Measurements from ENCODE around the gene UBE2O. TPM values are rescaled to one million over a fixed set of nuclear protein-coding genes. Genes with fewer than 3 reads are reported as not detected.

The UBE2O gene
- polyA plus RNA-seq, 1 donor = 21.0 TPM

DNA sequence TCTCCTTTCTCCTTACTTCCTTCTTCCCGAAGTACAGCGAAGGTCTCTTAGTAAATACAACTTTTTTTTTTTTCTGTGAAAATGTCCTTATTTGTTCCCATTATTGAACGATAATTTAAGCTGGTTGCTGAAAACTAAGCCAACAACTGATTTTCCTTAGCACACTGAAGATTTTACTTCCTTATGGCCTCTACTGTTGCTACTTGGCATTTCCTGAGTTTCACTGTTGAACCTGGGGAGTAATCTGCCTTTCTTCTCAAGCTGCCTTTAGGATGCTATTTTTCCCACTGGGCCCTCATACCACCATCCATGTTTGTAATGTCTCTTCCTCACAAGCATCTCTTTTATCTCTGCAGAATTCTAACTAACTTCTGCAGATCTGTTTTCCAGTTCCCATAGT is 26.1 kb downstream of the UBE2O start:
- Histone ChIP-seq H3K27ac (ENCODE audit: low read length) (no peak overlapping the region), H3K4me1 (ENCODE audit: control insufficient read depth, insufficient read depth, low read length) (no peaks in the 10 kb centered on the region), H3K9me3 (ENCODE audit: control insufficient read depth, low read depth, low read length) (no peaks in the 10 kb centered on the region), H3K27me3 (ENCODE audit: control insufficient read depth, insufficient read depth, low read length) (no peaks in the 10 kb centered on the region), H3K36me3 (ENCODE audit: control insufficient read depth, insufficient read depth, low read length) (peaks cover 1% of the 10 kb centered on the region), H3K4me3 (ENCODE audit: low read length) (no peak overlapping the region)
- WGBS (ENCODE audit: insufficient coverage, low lambda C conversion rate) = 100% methylated on average over 2 of the region's 3 CpGs
- no peak for DNase-seq

DNA sequence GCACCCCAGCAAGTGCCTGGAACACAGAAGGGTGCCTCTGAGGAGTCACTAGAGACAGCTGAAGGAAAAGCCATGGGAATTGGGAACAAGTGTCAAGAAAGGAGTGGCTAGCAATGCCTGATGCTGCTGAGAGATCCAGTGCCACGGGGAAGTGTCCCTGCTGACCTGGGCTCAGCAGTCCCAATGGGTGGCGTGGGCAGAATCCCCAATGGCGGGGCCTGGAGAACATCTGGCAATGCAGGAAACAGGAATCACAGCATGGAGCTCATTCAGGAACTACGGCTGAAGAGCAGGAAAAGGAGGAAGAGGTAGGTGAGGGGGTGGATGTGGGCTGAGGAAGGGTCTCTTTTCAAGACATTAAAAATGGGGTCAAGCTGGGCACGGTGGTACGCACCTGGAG is 30.1 kb downstream of the UBE2O start:
- DNase-seq = no peak
- no peak overlapping the region for H3K27ac ChIP-seq (ENCODE audit: low read length)
- peaks cover 4% of the 10 kb centered on the region for H3K36me3 ChIP-seq (ENCODE audit: control insufficient read depth, insufficient read depth, low read length)
- WGBS (ENCODE audit: insufficient coverage, low lambda C conversion rate) = no CpG with 5 or more reads among the region's 6 CpGs
- no peaks in the 10 kb centered on the region for H3K9me3 ChIP-seq (ENCODE audit: control insufficient read depth, low read depth, low read length)
- H3K27me3 ChIP-seq (ENCODE audit: control insufficient read depth, insufficient read depth, low read length) = no peaks in the 10 kb centered on the region
- no peaks in the 10 kb centered on the region for H3K4me1 ChIP-seq (ENCODE audit: control insufficient read depth, insufficient read depth, low read length)
- no peak overlapping the region for H3K4me3 ChIP-seq (ENCODE audit: low read length)

DNA sequence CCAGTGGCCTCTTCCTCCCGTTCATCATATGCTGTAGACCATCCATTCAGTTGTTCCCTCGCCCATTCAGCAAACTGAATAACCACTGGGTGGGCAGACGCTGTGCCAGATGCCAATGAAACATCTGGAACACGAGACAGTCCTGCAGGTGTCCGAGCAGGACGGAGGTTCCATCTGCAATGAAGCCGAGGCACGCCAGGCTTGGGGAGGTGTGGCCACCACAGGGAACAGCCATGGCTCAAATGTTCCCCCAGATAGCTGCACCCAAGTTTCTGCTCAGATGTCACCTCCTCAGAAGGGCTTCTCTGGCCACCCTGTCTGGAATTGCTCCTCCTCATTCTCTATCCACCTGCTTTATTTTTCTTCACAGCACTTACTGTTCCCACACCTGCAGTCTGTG is 30.5 kb downstream of the UBE2O start:
- no CpG with 5 or more reads among the region's 8 CpGs for WGBS (ENCODE audit: insufficient coverage, low lambda C conversion rate)
- Histone ChIP-seq H3K27ac (ENCODE audit: low read length) (no peak overlapping the region), H3K27me3 (ENCODE audit: control insufficient read depth, insufficient read depth, low read length) (no peaks in the 10 kb centered on the region), H3K4me1 (ENCODE audit: control insufficient read depth, insufficient read depth, low read length) (no peaks in the 10 kb centered on the region), H3K36me3 (ENCODE audit: control insufficient read depth, insufficient read depth, low read length) (peaks cover 4% of the 10 kb centered on the region), H3K9me3 (ENCODE audit: control insufficient read depth, low read depth, low read length) (no peaks in the 10 kb centered on the region), H3K4me3 (ENCODE audit: low read length) (no peak overlapping the region)
- DNase-seq = no peak

DNA sequence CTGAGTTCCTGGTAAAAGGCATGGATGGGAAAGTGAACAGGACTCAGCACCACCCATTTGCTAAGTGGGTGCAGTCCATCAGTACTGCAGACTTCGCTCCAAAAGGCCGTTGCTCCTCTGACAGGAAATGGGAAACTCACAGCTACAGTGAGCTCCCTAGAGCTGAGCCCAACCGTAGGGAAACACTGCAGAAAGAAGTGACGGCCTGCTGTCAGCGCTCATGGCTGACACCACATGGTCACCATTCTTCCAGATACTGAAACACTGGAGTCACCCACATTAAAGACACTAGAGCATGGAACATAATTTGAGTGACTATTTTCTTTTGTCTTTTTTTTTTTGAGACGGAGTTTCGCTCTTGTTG is 31.9 kb downstream of the UBE2O start:
- no peaks in the 10 kb centered on the region for H3K27me3 ChIP-seq (ENCODE audit: control insufficient read depth, insufficient read depth, low read length)
- H3K4me3 ChIP-seq (ENCODE audit: low read length) = no peak overlapping the region
- H3K27ac ChIP-seq (ENCODE audit: low read length) = no peak overlapping the region
- peaks cover 8% of the 10 kb centered on the region for H3K36me3 ChIP-seq (ENCODE audit: control insufficient read depth, insufficient read depth, low read length)
- no peaks in the 10 kb centered on the region for H3K9me3 ChIP-seq (ENCODE audit: control insufficient read depth, low read depth, low read length)
- no peaks in the 10 kb centered on the region for H3K4me1 ChIP-seq (ENCODE audit: control insufficient read depth, insufficient read depth, low read length)
- WGBS (ENCODE audit: insufficient coverage, low lambda C conversion rate) = no CpG with 5 or more reads among the region's 7 CpGs
- no peak for DNase-seq

DNA sequence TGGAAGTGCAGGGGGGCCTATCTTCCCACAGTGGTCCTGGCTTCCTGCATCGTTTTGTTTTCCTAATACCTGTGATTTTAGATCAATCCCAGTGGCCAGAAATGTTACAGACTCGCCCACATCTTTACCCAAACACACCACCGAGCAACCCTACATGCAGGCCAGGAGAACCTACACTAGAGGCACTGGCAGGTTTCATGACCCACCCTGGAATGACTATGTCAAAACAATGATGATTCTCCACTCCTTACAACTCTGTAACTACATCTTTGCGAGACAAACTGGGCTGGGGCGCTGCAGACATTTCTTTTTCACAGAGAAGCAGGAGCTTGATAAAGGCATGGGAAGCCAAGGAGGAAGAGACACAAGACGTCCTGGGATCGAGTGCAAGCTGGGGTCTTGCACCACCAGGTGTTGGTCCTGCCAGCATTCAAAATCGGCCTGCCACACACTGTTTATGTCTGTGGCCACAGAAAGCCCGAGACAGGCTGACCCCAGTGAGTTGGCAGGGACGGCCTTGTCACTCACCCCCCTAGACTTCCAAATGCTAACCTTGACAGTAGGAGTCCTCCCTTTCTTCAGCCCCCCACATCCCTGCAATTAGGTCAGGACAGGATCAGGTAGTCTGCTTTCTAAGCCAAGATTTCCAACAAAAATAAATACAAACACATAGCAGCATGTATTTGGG is 32.5 kb downstream of the UBE2O start:
- WGBS (ENCODE audit: insufficient coverage, low lambda C conversion rate) = no CpG with 5 or more reads among the region's 10 CpGs
- peaks cover 8% of the 10 kb centered on the region for H3K36me3 ChIP-seq (ENCODE audit: control insufficient read depth, insufficient read depth, low read length)
- H3K27ac ChIP-seq (ENCODE audit: low read length) = no peak overlapping the region
- no peaks in the 10 kb centered on the region for H3K9me3 ChIP-seq (ENCODE audit: control insufficient read depth, low read depth, low read length)
- DNase-seq = no peak
- no peak overlapping the region for H3K4me3 ChIP-seq (ENCODE audit: low read length)
- no peaks in the 10 kb centered on the region for H3K4me1 ChIP-seq (ENCODE audit: control insufficient read depth, insufficient read depth, low read length)
- no peaks in the 10 kb centered on the region for H3K27me3 ChIP-seq (ENCODE audit: control insufficient read depth, insufficient read depth, low read length)

DNA sequence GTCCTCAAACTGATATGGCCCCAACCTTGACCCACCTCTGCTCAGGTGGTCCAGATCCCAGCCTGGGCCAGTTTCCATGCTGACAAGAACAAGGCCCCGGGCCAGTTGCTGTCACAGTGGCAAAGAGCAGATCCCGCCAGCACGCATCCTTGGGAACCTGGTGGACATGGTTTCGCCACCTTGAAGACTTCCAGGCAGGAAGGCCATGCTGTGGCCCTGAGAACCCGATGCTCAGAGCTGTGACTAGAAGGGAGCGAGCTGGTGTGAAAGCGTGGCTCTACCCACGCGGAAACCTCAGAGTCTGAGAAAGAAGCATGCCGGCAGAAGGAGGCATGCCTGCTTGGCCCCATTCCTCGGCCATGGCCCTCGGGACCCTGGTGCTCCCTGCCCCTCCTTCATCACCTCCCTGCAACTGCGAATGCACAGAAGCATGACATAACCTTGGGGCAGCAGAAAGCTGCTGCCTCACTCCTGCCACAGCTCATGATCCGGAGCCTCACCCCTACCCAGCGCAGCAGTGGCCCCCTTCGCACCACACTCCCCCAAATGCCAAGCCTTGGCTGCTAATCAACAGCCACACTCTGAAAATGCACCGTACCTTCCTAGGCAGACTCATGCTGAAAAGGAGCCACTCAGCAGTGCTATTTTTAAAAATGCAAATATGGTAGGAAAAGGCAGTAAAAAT is 33.2 kb downstream of the UBE2O start:
- Histone ChIP-seq H3K27me3 (ENCODE audit: control insufficient read depth, insufficient read depth, low read length) (no peaks in the 10 kb centered on the region), H3K9me3 (ENCODE audit: control insufficient read depth, low read depth, low read length) (no peaks in the 10 kb centered on the region), H3K27ac (ENCODE audit: low read length) (no peak overlapping the region), H3K4me1 (ENCODE audit: control insufficient read depth, insufficient read depth, low read length) (no peaks in the 10 kb centered on the region), H3K36me3 (ENCODE audit: control insufficient read depth, insufficient read depth, low read length) (peaks cover 8% of the 10 kb centered on the region), H3K4me3 (ENCODE audit: low read length) (no peak overlapping the region)
- WGBS (ENCODE audit: insufficient coverage, low lambda C conversion rate) = no CpG with 5 or more reads among the region's 17 CpGs
- no peak for DNase-seq

DNA sequence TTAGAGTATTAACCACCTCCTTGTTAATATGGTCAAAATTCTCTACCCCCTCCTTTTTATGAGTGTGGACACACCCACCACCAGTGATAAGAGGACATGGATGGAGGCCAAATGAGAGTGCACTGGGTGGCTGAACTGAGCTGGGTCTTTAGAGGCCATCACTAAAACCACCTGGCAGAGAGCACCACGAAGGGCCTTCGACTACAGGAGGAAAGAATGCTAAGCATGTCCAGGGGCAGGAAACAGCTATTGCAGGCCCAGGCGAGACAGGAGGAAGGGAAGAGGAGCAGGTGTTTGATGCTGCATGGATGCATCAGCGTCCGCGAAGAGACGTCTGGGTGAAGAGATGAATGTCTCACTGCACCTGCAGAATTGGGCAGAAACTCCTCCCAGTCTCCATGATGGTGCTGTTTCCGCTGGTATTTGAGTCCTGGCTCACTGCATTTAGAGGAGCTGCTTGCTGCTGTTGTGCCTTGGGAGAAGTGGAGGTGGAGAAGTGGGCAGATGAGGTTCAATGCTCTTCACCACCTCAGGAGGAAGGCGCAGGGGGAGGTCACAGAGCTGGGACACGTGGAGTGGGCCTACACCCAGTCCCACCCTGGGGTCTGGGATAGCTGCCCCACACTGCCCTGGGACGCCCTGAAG is 35.3 kb downstream of the UBE2O start:
- WGBS (ENCODE audit: insufficient coverage, low lambda C conversion rate) = no CpG with 5 or more reads among the region's 11 CpGs
- H3K27ac ChIP-seq (ENCODE audit: low read length) = no peak overlapping the region
- H3K9me3 ChIP-seq (ENCODE audit: control insufficient read depth, low read depth, low read length) = no peaks in the 10 kb centered on the region
- DNase-seq = no peak
- no peaks in the 10 kb centered on the region for H3K27me3 ChIP-seq (ENCODE audit: control insufficient read depth, insufficient read depth, low read length)
- no peak overlapping the region for H3K4me3 ChIP-seq (ENCODE audit: low read length)
- H3K4me1 ChIP-seq (ENCODE audit: control insufficient read depth, insufficient read depth, low read length) = no peaks in the 10 kb centered on the region
- peaks cover 10% of the 10 kb centered on the region for H3K36me3 ChIP-seq (ENCODE audit: control insufficient read depth, insufficient read depth, low read length)

DNA sequence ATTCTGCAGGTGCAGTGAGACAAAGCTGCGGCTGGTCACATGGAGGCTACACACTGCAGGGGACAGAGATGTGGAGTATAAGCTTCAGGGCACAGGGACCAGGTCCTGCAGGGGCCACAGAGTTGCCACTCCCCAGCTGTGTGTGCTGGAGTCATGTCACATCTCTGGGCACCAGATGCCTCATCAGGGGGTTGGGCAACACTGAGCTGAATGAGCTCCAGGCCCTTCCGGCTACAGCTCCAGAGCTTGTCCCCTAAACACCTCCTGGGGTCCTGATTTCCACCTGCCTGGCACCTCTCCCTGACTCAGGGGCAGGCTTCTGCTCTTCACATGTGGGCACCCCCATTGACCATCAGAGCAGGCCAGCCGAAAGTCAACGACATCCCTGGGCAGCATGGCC is 36.1 kb downstream of the UBE2O start:
- Histone ChIP-seq H3K27me3 (ENCODE audit: control insufficient read depth, insufficient read depth, low read length) (no peaks in the 10 kb centered on the region), H3K36me3 (ENCODE audit: control insufficient read depth, insufficient read depth, low read length) (peaks cover 11% of the 10 kb centered on the region), H3K4me3 (ENCODE audit: low read length) (no peak overlapping the region), H3K4me1 (ENCODE audit: control insufficient read depth, insufficient read depth, low read length) (no peaks in the 10 kb centered on the region), H3K9me3 (ENCODE audit: control insufficient read depth, low read depth, low read length) (no peaks in the 10 kb centered on the region), H3K27ac (ENCODE audit: low read length) (no peak overlapping the region)
- no peak for DNase-seq
- no CpG with 5 or more reads among the region's 4 CpGs for WGBS (ENCODE audit: insufficient coverage, low lambda C conversion rate)

DNA sequence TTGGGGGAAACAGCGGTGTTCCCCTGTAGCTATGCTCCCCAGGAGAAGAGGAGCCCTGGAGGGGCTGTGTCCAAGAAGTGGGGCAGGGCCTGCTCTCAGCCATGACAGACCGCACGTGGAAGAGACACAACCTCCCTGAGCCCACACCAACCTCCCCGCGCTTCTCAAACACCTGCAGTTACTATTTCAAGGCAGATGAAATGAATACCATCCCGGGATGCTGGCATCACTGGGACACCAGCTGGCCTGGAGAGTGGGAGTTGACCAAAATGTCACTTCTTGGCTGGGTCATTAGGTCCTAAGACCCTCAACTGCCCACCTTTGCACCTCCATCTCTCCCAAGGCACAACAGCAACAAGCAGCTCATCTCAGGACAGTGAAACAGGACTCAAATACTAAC is 36.5 kb downstream of the UBE2O start:
- H3K4me1 ChIP-seq (ENCODE audit: control insufficient read depth, insufficient read depth, low read length) = no peaks in the 10 kb centered on the region

DNA sequence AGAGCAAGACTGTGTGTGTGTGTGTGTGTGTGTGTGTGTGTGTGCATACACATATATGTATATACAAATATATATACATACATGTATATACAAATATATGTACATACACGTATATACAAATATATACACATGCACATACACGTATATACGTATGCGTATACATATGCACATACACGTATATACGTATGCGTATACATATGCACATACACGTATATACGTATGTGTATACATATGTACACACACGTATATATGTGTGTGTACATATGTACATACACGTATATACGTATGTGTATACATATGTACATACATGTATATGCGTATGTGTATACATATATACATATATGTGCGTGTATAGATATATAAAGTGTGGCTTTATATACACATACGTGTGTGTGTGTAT is 37.2 kb downstream of the UBE2O start:
- Histone ChIP-seq H3K27ac (ENCODE audit: low read length) (no peak overlapping the region), H3K27me3 (ENCODE audit: control insufficient read depth, insufficient read depth, low read length) (no peaks in the 10 kb centered on the region), H3K4me1 (ENCODE audit: control insufficient read depth, insufficient read depth, low read length) (no peaks in the 10 kb centered on the region), H3K9me3 (ENCODE audit: control insufficient read depth, low read depth, low read length) (no peaks in the 10 kb centered on the region), H3K36me3 (ENCODE audit: control insufficient read depth, insufficient read depth, low read length) (peaks cover 15% of the 10 kb centered on the region), H3K4me3 (ENCODE audit: low read length) (no peak overlapping the region)
- no peak for DNase-seq
- WGBS (ENCODE audit: insufficient coverage, low lambda C conversion rate) = 90% methylated on average over 10 of the region's 15 CpGs

More for the DNA sequence above, 36.5 kb downstream of the UBE2O start:
- no CpG with 5 or more reads among the region's 6 CpGs for WGBS (ENCODE audit: insufficient coverage, low lambda C conversion rate)
- Histone ChIP-seq H3K4me3 (ENCODE audit: low read length) (no peak overlapping the region), H3K27me3 (ENCODE audit: control insufficient read depth, insufficient read depth, low read length) (no peaks in the 10 kb centered on the region), H3K36me3 (ENCODE audit: control insufficient read depth, insufficient read depth, low read length) (peaks cover 10% of the 10 kb centered on the region), H3K9me3 (ENCODE audit: control insufficient read depth, low read depth, low read length) (no peaks in the 10 kb centered on the region), H3K27ac (ENCODE audit: low read length) (no peak overlapping the region)
- DNase-seq = no peak

Data from large intestine (tissue), 3 donors.